WTC11 (cell line): Measurements from ENCODE around the gene SLC24A3. TPM values are rescaled to one million over a fixed set of nuclear protein-coding genes. Genes with fewer than 3 reads are reported as not detected.
A peak's percentile ranks its signal among the peaks of the same experiment; 100 is the strongest.

ENCODE experiments used
- ATF1 ChIP-seq: sonication (generic); formaldehyde crosslinking; IDR thresholded peaks from 2 replicates; pipeline ENCODE4 v1.8.1; 2023; ENCODE audit warnings: mild to moderate bottlenecking, moderate library complexity, missing genetic modification reagents
- ATF6 ChIP-seq: sonication (generic); formaldehyde crosslinking; IDR thresholded peaks from 2 replicates; pipeline ENCODE4 v1.8.1; 2023; ENCODE audit warnings: mild to moderate bottlenecking, missing genetic modification reagents
- ESRRA ChIP-seq: sonication (generic); formaldehyde crosslinking; IDR thresholded peaks from 2 replicates; pipeline ENCODE4 v1.8.1; 2022; ENCODE audit warnings: mild to moderate bottlenecking, missing genetic modification reagents, borderline replicate concordance
- JUN ChIP-seq: sonication (generic); formaldehyde crosslinking; IDR thresholded peaks from 2 replicates; pipeline ENCODE4 v1.8.0; 2023; ENCODE audit warnings: mild to moderate bottlenecking, missing genetic modification reagents
- MLX ChIP-seq: sonication (generic); formaldehyde crosslinking; IDR thresholded peaks from 2 replicates; pipeline ENCODE4 v1.8.1; 2023; ENCODE audit warnings: mild to moderate bottlenecking, missing genetic modification reagents, moderate library complexity
- STAT6 ChIP-seq: sonication (generic); formaldehyde crosslinking; conservative IDR thresholded peaks from 2 replicates; pipeline ENCODE4 v1.8.1; 2023; ENCODE audit warnings: mild to moderate bottlenecking, low read depth, missing genetic modification reagents, moderate library complexity
- TEAD1 ChIP-seq: sonication (generic); formaldehyde crosslinking; IDR thresholded peaks from 2 replicates; pipeline ENCODE4 v1.8.0; 2022; ENCODE audit warnings: mild to moderate bottlenecking, missing genetic modification reagents
- TEAD4 ChIP-seq: sonication (generic); formaldehyde crosslinking; IDR thresholded peaks from 2 replicates; pipeline ENCODE4 v1.8.0; 2022; ENCODE audit warnings: mild to moderate bottlenecking, missing genetic modification reagents
- TP53 ChIP-seq: sonication (generic); formaldehyde crosslinking; IDR thresholded peaks from 2 replicates; pipeline ENCODE4 v1.8.1; 2023; ENCODE audit warnings: mild to moderate bottlenecking, missing genetic modification reagents
- ZBTB21 ChIP-seq: sonication (generic); formaldehyde crosslinking; IDR thresholded peaks from 2 replicates; pipeline ENCODE4 v1.8.1; 2023; ENCODE audit warnings: mild to moderate bottlenecking, missing genetic modification reagents, borderline replicate concordance
- ZNF671 ChIP-seq: fragments of 250-450 bp; sonication (Bioruptor Pico); IDR thresholded peaks from 2 replicates; pipeline ENCODE4 v1.8.0; 2021; ENCODE audit warnings: mild to moderate bottlenecking
- total RNA-seq: library from RNA; stranded (reverse); gene quantifications from 3 replicates; pipeline ENCODE4 v1.2.3, GENCODE V29; 2021
- TF ChIP-seq, protein P1 (sequence below): fragments of 250-450 bp; sonication (Bioruptor Pico); IDR thresholded peaks from 2 replicates; pipeline ENCODE4 v1.9.0; 2021; ENCODE audit warnings: mild to moderate bottlenecking
- TF ChIP-seq, protein P2 (sequence below): sonication (generic); formaldehyde crosslinking; IDR thresholded peaks from 2 replicates; pipeline ENCODE4 v1.8.0; 2022; ENCODE audit warnings: mild to moderate bottlenecking, missing genetic modification reagents
- TF ChIP-seq, protein P3 (sequence below): sonication (generic); formaldehyde crosslinking; IDR thresholded peaks from 2 replicates; pipeline ENCODE4 v1.8.0; 2022; ENCODE audit warnings: missing genetic modification reagents
- TF ChIP-seq, protein P4 (sequence below): sonication (generic); formaldehyde crosslinking; IDR thresholded peaks from 2 replicates; pipeline ENCODE4 v1.8.0; 2022; ENCODE audit warnings: mild to moderate bottlenecking, missing genetic modification reagents

Gene SLC24A3
- total RNA-seq, 1 experiment from 2014 or later = 5.7 TPM

- no peak for TF ChIP-seq STAT6 (CRISPR knock-in tag)
- 0 out of 2 replicates have a peak, but pooled peaks have one; percentile 10 for TF ChIP-seq ZBTB21 (CRISPR knock-in tag)
- no peak for TF ChIP-seq ZNF671
- TF ChIP-seq, protein P1, sequence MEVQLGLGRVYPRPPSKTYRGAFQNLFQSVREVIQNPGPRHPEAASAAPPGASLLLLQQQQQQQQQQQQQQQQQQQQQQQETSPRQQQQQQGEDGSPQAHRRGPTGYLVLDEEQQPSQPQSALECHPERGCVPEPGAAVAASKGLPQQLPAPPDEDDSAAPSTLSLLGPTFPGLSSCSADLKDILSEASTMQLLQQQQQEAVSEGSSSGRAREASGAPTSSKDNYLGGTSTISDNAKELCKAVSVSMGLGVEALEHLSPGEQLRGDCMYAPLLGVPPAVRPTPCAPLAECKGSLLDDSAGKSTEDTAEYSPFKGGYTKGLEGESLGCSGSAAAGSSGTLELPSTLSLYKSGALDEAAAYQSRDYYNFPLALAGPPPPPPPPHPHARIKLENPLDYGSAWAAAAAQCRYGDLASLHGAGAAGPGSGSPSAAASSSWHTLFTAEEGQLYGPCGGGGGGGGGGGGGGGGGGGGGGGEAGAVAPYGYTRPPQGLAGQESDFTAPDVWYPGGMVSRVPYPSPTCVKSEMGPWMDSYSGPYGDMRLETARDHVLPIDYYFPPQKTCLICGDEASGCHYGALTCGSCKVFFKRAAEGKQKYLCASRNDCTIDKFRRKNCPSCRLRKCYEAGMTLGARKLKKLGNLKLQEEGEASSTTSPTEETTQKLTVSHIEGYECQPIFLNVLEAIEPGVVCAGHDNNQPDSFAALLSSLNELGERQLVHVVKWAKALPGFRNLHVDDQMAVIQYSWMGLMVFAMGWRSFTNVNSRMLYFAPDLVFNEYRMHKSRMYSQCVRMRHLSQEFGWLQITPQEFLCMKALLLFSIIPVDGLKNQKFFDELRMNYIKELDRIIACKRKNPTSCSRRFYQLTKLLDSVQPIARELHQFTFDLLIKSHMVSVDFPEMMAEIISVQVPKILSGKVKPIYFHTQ = no peak
- TF ChIP-seq MLX (CRISPR knock-in tag) = no peak
- TF ChIP-seq ESRRA = no peak
- TF ChIP-seq, protein P2, sequence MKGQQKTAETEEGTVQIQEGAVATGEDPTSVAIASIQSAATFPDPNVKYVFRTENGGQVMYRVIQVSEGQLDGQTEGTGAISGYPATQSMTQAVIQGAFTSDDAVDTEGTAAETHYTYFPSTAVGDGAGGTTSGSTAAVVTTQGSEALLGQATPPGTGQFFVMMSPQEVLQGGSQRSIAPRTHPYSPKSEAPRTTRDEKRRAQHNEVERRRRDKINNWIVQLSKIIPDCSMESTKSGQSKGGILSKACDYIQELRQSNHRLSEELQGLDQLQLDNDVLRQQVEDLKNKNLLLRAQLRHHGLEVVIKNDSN = 0 out of 2 replicates have a peak, but pooled peaks have one; percentile 47
- TF ChIP-seq TP53 (CRISPR knock-in tag) = no peak
- TF ChIP-seq, protein P3, sequence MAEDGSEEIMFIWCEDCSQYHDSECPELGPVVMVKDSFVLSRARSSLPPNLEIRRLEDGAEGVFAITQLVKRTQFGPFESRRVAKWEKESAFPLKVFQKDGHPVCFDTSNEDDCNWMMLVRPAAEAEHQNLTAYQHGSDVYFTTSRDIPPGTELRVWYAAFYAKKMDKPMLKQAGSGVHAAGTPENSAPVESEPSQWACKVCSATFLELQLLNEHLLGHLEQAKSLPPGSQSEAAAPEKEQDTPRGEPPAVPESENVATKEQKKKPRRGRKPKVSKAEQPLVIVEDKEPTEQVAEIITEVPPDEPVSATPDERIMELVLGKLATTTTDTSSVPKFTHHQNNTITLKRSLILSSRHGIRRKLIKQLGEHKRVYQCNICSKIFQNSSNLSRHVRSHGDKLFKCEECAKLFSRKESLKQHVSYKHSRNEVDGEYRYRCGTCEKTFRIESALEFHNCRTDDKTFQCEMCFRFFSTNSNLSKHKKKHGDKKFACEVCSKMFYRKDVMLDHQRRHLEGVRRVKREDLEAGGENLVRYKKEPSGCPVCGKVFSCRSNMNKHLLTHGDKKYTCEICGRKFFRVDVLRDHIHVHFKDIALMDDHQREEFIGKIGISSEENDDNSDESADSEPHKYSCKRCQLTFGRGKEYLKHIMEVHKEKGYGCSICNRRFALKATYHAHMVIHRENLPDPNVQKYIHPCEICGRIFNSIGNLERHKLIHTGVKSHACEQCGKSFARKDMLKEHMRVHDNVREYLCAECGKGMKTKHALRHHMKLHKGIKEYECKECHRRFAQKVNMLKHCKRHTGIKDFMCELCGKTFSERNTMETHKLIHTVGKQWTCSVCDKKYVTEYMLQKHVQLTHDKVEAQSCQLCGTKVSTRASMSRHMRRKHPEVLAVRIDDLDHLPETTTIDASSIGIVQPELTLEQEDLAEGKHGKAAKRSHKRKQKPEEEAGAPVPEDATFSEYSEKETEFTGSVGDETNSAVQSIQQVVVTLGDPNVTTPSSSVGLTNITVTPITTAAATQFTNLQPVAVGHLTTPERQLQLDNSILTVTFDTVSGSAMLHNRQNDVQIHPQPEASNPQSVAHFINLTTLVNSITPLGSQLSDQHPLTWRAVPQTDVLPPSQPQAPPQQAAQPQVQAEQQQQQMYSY (CRISPR knock-in tag) = no peak
- TF ChIP-seq, protein P4, sequence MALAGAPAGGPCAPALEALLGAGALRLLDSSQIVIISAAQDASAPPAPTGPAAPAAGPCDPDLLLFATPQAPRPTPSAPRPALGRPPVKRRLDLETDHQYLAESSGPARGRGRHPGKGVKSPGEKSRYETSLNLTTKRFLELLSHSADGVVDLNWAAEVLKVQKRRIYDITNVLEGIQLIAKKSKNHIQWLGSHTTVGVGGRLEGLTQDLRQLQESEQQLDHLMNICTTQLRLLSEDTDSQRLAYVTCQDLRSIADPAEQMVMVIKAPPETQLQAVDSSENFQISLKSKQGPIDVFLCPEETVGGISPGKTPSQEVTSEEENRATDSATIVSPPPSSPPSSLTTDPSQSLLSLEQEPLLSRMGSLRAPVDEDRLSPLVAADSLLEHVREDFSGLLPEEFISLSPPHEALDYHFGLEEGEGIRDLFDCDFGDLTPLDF (CRISPR knock-in tag) = no peak
- no peak for TF ChIP-seq ATF6
- TF ChIP-seq TEAD1 (CRISPR knock-in tag) = 0 out of 2 replicates have a peak, but pooled peaks have one; percentile 30
- no peak for TF ChIP-seq JUN (CRISPR knock-in tag)
- no peak for TF ChIP-seq ATF1
- no peak for TF ChIP-seq TEAD4 (CRISPR knock-in tag)
- TF ChIP-seq, all 79 proteins: peak for 8
Measured at GRCh38 chr20:19757487-19758132, 545.2 kb downstream of the SLC24A3 start (continued).
